Inflammatory macrophage treated with lipopolysaccharide for 4 hours (primary cell): Measurements from ENCODE around the gene MTHFD1.
A peak's percentile ranks its signal among the peaks of the same experiment; 100 is the strongest.
"Not testable (repeated sequence)": the region's sequence is repeated elsewhere in the genome, so short reads cannot be mapped to it uniquely, and the experiment has no call there.

Source experiments
- DNase-seq: peaks from one replicate; pipeline ENCODE4 v3.0.0-alpha.2; 2020

The MTHFD1 gene

DNA sequence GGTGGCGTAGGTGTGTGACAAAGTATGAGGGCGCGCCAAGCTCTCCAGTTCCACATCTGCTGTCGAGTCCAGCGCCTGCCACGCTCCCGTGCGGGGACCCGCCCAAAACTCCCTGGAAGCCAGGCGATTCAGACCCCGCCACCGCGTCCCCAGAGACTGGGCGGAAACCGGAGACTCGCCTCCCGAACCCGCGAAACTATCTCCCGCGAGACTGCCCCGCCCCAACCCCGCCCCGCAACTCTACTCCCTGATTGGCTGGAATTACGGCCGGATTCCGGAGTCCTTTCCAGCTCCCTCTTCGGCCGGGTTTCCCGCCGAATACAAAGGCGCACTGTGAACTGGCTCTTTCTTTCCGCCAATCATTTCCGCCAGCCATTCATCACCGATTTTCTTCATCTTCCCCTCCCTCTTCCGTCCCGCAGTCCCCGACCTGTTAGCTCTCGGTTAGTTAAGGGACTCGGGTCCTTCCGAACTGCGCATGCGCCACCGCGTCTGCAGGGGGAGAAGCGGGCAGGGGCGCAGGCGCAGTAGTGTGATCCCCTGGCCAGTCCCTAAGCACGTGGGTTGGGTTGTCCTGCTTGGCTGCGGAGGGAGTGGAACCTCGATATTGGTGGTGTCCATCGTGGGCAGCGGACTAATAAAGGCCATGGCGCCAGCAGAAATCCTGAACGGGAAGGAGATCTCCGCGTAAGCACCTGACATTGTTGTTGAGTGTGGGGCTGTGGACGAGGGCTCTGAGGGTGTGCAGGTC is at the start of gene MTHFD1:
Gene MTHFD1 (plus strand): TSS at position 572 of the 751 bp plus-strand sequence. CDS start 75 bp downstream, at position 647.
- DNase-seq, result peak; percentile 100

DNA sequence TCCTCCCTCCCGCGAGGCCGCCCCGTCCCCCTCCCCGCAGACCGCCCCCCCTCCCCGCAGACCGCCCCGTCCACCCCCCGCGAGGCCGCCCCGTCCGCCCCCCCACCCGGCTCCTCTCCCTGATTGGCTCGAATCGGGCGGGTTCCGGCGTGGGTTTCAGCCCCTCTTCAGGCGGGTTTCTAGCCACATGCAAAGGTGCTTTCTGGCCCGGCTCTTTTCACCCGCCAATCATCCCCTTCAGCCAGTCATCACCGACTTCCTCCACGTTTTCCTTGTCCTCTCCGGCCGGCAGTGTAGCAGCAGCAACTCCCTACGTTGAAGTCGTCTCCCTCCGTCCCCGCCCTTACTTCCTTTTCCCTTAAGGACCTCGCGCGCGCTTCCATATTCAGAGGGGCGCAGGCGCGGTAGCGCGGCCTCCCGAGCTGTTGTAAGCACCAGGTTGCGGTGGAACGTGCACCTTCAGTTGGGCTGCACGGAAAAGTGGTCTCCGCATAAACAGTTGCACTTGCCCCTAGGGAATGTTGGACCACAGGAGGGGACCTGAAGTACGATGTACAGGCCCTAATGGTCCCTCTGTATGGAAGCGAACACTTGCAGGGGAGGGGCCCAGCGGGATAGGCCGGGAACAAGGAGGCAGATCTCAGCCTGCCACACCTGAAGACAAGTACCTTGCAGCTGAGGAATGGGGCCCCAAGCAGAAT is 49.4 kb upstream of the MTHFD1 start:
- DNase-seq, result peak; percentile 94

DNA sequence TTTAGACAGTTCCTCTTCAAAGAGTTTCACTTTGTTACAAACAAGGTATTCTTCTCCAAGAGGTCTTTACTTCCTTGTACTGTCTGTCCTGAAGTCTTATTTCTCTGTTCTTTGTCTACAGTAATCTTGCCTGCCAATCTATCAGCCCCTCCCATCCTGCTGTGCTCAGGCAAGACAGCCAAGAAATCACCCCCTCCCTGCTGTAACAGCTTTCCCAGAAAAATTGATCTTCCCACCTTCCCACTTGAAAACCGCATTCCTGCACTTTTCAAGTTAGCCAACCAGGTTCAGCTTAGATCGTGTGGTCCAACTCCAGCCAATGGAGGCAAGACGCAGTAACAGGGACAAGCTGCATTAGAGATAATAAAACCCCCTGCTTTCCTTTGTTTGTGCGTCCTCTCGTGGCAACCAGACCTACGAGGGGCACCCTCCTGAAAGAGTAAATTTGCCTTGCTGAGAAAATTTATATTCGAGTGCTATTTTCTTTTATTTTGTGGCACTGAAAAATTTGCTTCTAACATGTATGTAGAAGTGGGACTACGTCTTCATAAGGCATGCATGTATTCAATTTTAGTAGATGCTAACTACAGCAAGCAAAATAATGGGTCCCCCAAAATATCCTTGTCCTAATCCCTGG is 47.5 kb upstream of the MTHFD1 start:
- no peak for DNase-seq

GRCh38 chr14:64347748-64348147 is 40.4 kb upstream of the MTHFD1 start:
- DNase-seq, result no peak

GRCh38 chr14:64349741-64350490 is 38.2 kb upstream of the MTHFD1 start:
- DNase-seq, result peak; percentile 63

DNA sequence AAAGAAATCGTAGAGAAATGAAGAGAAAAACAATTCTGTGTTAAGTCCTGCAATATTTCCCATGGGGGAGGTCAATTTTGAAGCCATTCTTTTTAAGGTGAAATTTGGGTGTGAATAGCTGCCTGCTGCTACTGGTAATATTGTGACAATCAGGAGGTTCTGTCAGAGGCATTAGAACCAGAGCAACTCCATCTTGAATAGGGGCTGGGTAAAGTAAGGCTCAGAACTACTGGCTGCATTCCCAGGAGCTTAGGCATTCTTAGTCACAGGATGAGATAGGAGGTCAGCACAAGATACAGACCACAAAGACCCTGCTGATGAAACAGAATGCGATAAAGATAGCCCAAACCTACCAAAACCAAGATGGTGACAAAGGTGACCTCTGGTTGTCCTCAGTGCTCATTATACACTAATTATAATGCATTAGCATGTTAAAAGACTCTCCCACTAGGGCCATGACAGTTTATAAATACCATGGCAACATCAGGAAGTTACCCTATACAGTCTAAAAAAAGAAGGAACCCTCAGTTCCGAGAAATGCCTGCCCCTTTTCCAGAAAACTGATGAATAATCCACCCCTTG is 24.8 kb upstream of the MTHFD1 start:
- DNase-seq, result no peak

GRCh38 chr14:64364907-64365306 is 23.2 kb upstream of the MTHFD1 start:
- no peak for DNase-seq

- DNase-seq, result not testable (repeated sequence)
These were observed 22.7 kb upstream of the MTHFD1 start for GRCh38 chr14:64365358-64365889.

DNA sequence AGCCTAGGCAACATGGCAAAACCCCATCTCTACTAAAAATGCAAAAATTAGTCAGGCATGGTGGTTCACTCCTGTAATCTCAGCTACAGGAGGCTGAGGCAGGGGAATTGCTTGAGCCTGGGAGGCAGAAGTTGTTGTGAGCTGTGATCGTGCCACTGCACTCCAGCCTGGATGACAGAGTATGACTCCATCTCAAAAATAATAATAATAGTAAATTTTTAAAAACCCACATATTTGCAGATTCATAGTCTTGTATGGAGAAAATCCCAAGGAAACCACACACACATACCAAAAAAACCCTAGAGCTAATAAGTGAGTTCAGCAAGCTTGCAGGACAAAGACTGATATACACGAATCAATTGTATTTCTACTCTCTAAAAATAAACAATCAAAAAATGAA is 19.0 kb upstream of the MTHFD1 start:
- no peak for DNase-seq

DNA sequence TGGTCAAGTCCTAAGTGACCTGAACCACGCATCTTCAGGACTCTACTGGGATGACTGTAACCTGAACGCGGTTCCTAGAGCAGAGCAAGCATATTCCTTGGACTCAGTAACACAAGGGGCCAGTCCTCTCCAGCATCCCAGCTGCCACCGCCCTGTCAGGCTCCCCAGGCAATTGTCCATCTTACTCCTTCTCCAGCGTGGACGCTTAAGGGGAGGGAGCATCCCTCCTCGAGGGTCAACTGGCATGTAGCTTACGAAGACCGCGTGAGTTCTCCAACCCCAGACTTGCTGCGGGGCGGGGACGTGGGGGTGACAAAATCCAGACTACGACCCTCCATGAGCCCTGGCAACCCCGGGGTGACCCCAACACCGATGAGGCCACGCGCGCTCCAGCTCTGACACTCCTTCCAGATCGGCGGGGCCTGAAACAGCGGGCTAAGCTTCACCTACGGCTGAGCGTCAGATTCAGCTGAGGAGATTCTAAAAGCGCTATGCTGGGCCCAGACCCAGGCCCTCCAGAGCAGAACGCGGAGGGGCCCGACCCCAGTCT is 846 bp upstream of the MTHFD1 start:
- peak; percentile 3 for DNase-seq

- no peak for DNase-seq
These were observed 556 bp downstream of the MTHFD1 start for GRCh38 chr14:64388533-64389285.

DNA sequence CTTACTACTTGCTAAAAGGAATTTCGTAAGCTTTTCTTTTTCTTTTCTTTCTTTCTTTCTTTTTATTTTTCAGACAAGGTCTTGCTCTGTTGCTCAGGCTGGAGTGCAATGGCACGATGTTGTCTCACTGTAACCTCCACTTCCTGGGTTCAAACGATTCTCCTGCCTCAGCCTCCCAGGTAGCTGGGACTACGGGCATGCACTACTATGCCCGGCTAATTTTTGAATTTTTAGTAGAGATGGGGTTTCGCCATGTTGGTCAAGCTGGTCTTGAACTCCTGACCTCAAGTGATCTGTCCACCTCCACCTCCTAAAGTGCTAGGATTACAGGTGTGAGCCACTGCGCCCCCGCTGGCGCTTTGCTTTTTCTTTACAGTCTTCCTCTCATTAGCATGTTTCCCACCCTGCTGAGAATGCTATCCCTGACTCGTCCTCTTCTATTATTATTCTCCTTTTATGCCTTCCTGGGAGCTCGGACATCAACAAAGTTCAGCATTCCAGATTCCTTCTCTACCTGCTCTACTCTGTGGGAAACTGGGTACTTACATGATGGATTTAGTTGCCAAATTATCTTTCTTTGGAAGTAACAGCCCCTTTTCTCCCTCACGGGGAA is 3.1 kb downstream of the MTHFD1 start:
- DNase-seq, result no peak

- no peak for DNase-seq
These were observed 3.8 kb downstream of the MTHFD1 start for GRCh38 chr14:64391986-64392385.

GRCh38 chr14:64393189-64393726 is 5.1 kb downstream of the MTHFD1 start:
- DNase-seq, result not testable (repeated sequence)

DNA sequence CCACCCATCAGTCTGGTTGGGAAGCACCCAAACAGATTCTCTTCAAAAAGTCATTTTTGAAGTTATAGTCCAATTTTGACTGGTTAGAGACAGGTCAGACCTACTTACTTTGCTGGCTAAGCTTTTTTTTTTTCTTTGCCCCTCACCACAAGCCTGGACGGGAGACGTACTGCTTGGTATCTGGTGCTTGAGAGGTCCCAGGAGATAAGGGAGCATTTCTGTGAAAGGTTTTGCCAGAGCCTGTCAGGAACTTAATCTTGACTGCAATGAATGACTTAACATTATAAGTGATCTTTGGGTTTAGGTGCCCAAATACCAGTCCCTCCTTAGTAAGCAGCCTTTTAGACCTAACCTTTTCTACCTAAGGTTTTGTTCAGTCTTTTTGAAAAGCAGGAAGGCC is 6.3 kb downstream of the MTHFD1 start:
- DNase-seq, result no peak

- DNase-seq, result no peak
These were observed 7.0 kb downstream of the MTHFD1 start for GRCh38 chr14:64394977-64395633.

GRCh38 chr14:64400829-64401459 is 12.8 kb downstream of the MTHFD1 start:
- no peak for DNase-seq

GRCh38 chr14:64401949-64402348 is 13.8 kb downstream of the MTHFD1 start:
- DNase-seq, result peak; percentile 62

GRCh38 chr14:64405295-64405694 is 17.1 kb downstream of the MTHFD1 start:
- DNase-seq, result no peak

GRCh38 chr14:64407329-64407728 is 19.2 kb downstream of the MTHFD1 start:
- no peak for DNase-seq
